GM23338 (cell line): Measurements from ENCODE around the gene FGGY. TPM values are rescaled to one million over a fixed set of nuclear protein-coding genes. Genes with fewer than 3 reads are reported as not detected.
"Not testable (repeated sequence)": the region's sequence is repeated elsewhere in the genome, so short reads cannot be mapped to it uniquely, and the experiment has no call there.

Source experiments
- ATAC-seq: fragments of 200-7000 bp; cut with Tn5 transposase; 3 replicates; pipeline ENCODE4 v1.9.1; 2020
- DNase-seq: peaks from one replicate; pipeline ENCODE4 v3.0.0-alpha.2; 2015; ENCODE audit warnings: low spot score
- H2AFZ ChIP-seq: fragments of 200-600 bp; sonication (generic); 2 replicates; pipeline ENCODE4 v1.8.0; 2016; ENCODE audit warnings: antibody characterized with exemption, mild to moderate bottlenecking, moderate library complexity
- H3F3A ChIP-seq: fragments of 200-600 bp; sonication (generic); replicated peaks from 2 replicates; pipeline ENCODE4 v1.8.0; 2017; ENCODE audit warnings: antibody characterized with exemption, mixed run types, low read depth
- H3K27ac ChIP-seq: fragments of 200-600 bp; sonication (generic); 2 replicates; pipeline ENCODE4 v1.6.1; 2016; ENCODE audit warnings: low read depth
- H3K27me3 ChIP-seq: fragments of 200-600 bp; sonication (generic); 2 replicates; pipeline ENCODE4 v1.8.0; 2016; ENCODE audit warnings: mild to moderate bottlenecking, mixed run types, moderate library complexity; ENCODE audit not compliant: insufficient read depth
- H3K36me3 ChIP-seq: fragments of 200-600 bp; sonication (generic); 2 replicates; pipeline ENCODE4 v1.8.0; 2016; ENCODE audit warnings: mild to moderate bottlenecking; ENCODE audit not compliant: insufficient read depth
- H3K4me1 ChIP-seq: fragments of 200-600 bp; sonication (generic); 2 replicates; pipeline ENCODE4 v1.8.0; 2016; ENCODE audit warnings: mild to moderate bottlenecking, moderate library complexity; ENCODE audit not compliant: insufficient read depth
- H3K4me2 ChIP-seq: fragments of 200-600 bp; sonication (generic); 2 replicates; pipeline ENCODE4 v1.7.1; 2017; ENCODE audit warnings: mixed run types
- H3K4me3 ChIP-seq: fragments of 200-600 bp; sonication (generic); 2 replicates; pipeline ENCODE4 v1.6.1; 2016; ENCODE audit warnings: mixed run types
- H3K79me2 ChIP-seq: fragments of 200-600 bp; sonication (generic); replicated peaks from 2 replicates; pipeline ENCODE4 v1.8.0; 2017; ENCODE audit warnings: mild to moderate bottlenecking; ENCODE audit not compliant: insufficient read depth
- H3K9me2 ChIP-seq: fragments of 200-600 bp; sonication (generic); 2 replicates; pipeline ENCODE4 v1.8.0; 2017; ENCODE audit not compliant: insufficient read depth
- H4K20me1 ChIP-seq: fragments of 200-600 bp; sonication (generic); replicated peaks from 2 replicates; pipeline ENCODE4 v1.8.0; 2017; ENCODE audit warnings: mild to moderate bottlenecking; ENCODE audit not compliant: insufficient read depth
- H3K27ac Mint-ChIP-seq: 2 replicates; pipeline ENCODE4 v1.8.0; 2020; ENCODE audit warnings: inconsistent platforms, mild to moderate bottlenecking, moderate library complexity, mixed read lengths
- H3K27me3 Mint-ChIP-seq: 3 replicates; pipeline ENCODE4 v1.8.0; 2022; ENCODE audit warnings: low read depth, mild to moderate bottlenecking, moderate library complexity, mixed read lengths, inconsistent platforms; ENCODE audit not compliant: insufficient read depth, poor library complexity
- H3K36me3 Mint-ChIP-seq: 3 replicates; pipeline ENCODE4 v1.8.0; 2021; ENCODE audit warnings: low read depth, mild to moderate bottlenecking, inconsistent platforms, moderate library complexity, mixed read lengths
- H3K4me1 Mint-ChIP-seq: 3 replicates; pipeline ENCODE4 v1.8.0; 2020; ENCODE audit warnings: mild to moderate bottlenecking, inconsistent platforms, mixed read lengths
- H3K4me3 Mint-ChIP-seq: 3 replicates; pipeline ENCODE4 v1.8.0; 2021; ENCODE audit warnings: moderate library complexity, mild to moderate bottlenecking, inconsistent platforms, mixed read lengths
- H3K9me3 Mint-ChIP-seq: 3 replicates; pipeline ENCODE4 v1.8.0; 2020; ENCODE audit warnings: moderate library complexity, mild to moderate bottlenecking, inconsistent platforms, mixed read lengths
- CREB1 ChIP-seq: fragments of 250-450 bp; sonication (Bioruptor Pico); IDR thresholded peaks from 2 replicates; pipeline ENCODE4 v1.5.0; 2020; ENCODE audit warnings: low read depth, mild to moderate bottlenecking, moderate library complexity
- ETS1 ChIP-seq: IDR thresholded peaks from 2 replicates; pipeline ENCODE4 v1.6.1; 2016; ENCODE audit warnings: antibody characterized with exemption
- EZH2 ChIP-seq: fragments of 200-600 bp; sonication (generic); IDR thresholded peaks from one replicate; pipeline ENCODE4 v1.8.0; 2017; ENCODE audit warnings: antibody characterized with exemption, mild to moderate bottlenecking, low read depth; ENCODE audit not compliant: unreplicated experiment
- EZH2phosphoT487 ChIP-seq: fragments of 200-600 bp; sonication (generic); IDR thresholded peaks from one replicate; pipeline ENCODE4 v1.8.1; 2018; ENCODE audit warnings: antibody characterized with exemption; ENCODE audit not compliant: unreplicated experiment
- JUNB ChIP-seq: IDR thresholded peaks from one replicate; pipeline ENCODE4 v1.6.1; 2016; ENCODE audit warnings: antibody characterized with exemption; ENCODE audit not compliant: unreplicated experiment
- NANOG ChIP-seq: IDR thresholded peaks from 2 replicates; pipeline ENCODE4 v1.6.1; 2016; ENCODE audit warnings: antibody characterized with exemption, borderline replicate concordance
- POLR2AphosphoS5 ChIP-seq: IDR thresholded peaks from 2 replicates; pipeline ENCODE4 v1.6.1; 2016; ENCODE audit warnings: antibody characterized with exemption, low read depth
- ZNF331 ChIP-seq: fragments of 250-450 bp; sonication (Bioruptor Pico); IDR thresholded peaks from 2 replicates; pipeline ENCODE4 v1.5.0; 2020; ENCODE audit warnings: low read depth, mild to moderate bottlenecking, moderate library complexity
- ZNF462 ChIP-seq: fragments of 250-450 bp; sonication (Bioruptor Pico); IDR thresholded peaks from 2 replicates; pipeline ENCODE4 v1.5.0; 2020; ENCODE audit warnings: mild to moderate bottlenecking, moderate library complexity
- polyA plus RNA-seq: library from polyadenylated mRNA; unstranded; fragments of >200 nt; fragmentation: Nextera tagmentation; extraction: Ambion mirVana; gene quantifications from 2 replicates; pipeline ENCODE4 v1.2.1, GENCODE V29; 2016
- total RNA-seq: library from RNA; depleted of rRNA; stranded (reverse); fragments of >200 nt; shearing (Covaris generic); gene quantifications from 2 replicates; pipeline ENCODE4 v1.2.3, GENCODE V29; 2014

FGGY gene
- total and polyA plus RNA-seq, 2 experiments from 2014 or later: 10.9 to 21.4 TPM

DNA sequence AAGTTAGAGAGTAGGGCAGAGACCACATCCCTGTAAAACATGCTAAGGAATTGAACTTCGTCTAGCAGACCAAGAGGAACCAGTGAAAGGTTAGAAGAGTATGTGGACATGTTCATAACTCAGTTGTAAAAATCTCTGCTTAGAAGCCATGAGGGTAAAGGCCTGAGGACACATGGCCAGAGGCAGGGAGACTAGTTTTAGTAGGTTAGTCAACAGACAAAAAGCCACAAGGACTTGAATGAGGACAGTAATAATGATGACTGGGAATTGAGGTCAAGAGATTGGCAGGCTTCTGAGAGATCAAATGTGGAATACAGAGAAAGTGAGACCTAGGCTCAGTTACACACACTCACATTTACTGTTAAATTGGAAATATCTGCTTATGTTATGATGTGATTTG lies 312.4 kb downstream of the FGGY start (continued):
- TF ChIP-seq JUNB: no peak
- TF ChIP-seq EZH2phosphoT487: no peak
- TF ChIP-seq CREB1: no peak

- not testable (repeated sequence) for H2AFZ ChIP-seq, ATAC-seq, H3K27me3 ChIP-seq, DNase-seq, H3K4me3 ChIP-seq, H3K36me3 ChIP-seq, H3K4me1 Mint-ChIP-seq, H3F3A ChIP-seq, H4K20me1 ChIP-seq, H3K27ac ChIP-seq, H3K4me2 ChIP-seq, H3K4me3 Mint-ChIP-seq, H3K4me1 ChIP-seq, H3K27ac Mint-ChIP-seq, H3K79me2 ChIP-seq, H3K9me2 ChIP-seq, H3K27me3 Mint-ChIP-seq
- peaks cover 40% of the 10 kb centered on the region for H3K9me3 Mint-ChIP-seq
- H3K36me3 Mint-ChIP-seq: peaks cover 42% of the 10 kb centered on the region
These were observed 313.6 kb downstream of the FGGY start for GRCh38 chr1:59610499-59610898.

GRCh38 chr1:59617434-59617833 lies 320.5 kb downstream of the FGGY start:
- no peak overlapping the region for H3K4me3 ChIP-seq
- H3K27me3 Mint-ChIP-seq: no peaks in the 10 kb centered on the region
- no peak for ATAC-seq
- H3K4me1 ChIP-seq: no peaks in the 10 kb centered on the region
- no peaks in the 10 kb centered on the region for H3K9me2 ChIP-seq
- no peaks in the 10 kb centered on the region for H3K36me3 ChIP-seq
- no peaks in the 10 kb centered on the region for H3K79me2 ChIP-seq
- no peak overlapping the region for H3K27ac ChIP-seq
- H3K4me1 Mint-ChIP-seq: no peaks in the 10 kb centered on the region
- no peak overlapping the region for H3K27ac Mint-ChIP-seq
- H3K4me2 ChIP-seq: no peak overlapping the region
- H3F3A ChIP-seq: no peaks in the 10 kb centered on the region
- H2AFZ ChIP-seq: no peak overlapping the region
- H3K4me3 Mint-ChIP-seq: no peak overlapping the region
- H3K9me3 Mint-ChIP-seq: 0 out of 3 replicates have a peak, but pooled peaks cover 6% of the 10 kb centered on the region
- no peak for DNase-seq
- no peaks in the 10 kb centered on the region; the same call in 2 of the 3 replicates for H3K36me3 Mint-ChIP-seq
- no peaks in the 10 kb centered on the region for H3K27me3 ChIP-seq
- no peak for TF ChIP-seq NANOG
- TF ChIP-seq JUNB: no peak
- no peak for TF ChIP-seq POLR2AphosphoS5
- no peaks in the 10 kb centered on the region for H4K20me1 ChIP-seq

DNA sequence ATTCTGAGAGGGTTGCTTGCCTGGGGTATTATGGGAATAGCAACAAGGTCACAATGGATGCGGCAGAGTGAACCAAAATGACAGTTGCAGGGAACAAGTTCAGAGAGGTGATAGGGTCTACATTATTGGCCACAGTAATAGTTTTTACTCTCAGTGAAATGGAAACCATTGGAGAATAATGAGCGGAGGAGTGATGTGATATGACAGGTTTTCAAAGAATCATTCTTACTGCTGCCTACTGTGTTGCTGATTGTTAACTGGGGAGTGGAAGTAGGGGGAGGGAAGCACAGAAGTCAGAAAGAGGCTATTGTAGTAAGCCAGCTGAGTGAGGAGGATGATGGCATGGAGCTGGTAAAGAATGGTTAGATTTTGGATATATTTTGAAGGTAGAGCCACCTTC lies 322.7 kb downstream of the FGGY start:
- Histone ChIP-seq H4K20me1 (no peaks in the 10 kb centered on the region), H3K27me3 (no peaks in the 10 kb centered on the region), H2AFZ (no peak overlapping the region), H3K27ac (no peak overlapping the region), H3K36me3 (no peaks in the 10 kb centered on the region), H3K4me2 (no peak overlapping the region), H3F3A (no peaks in the 10 kb centered on the region), H3K9me2 (0 out of 2 replicates have a peak, but pooled peaks cover 7% of the 10 kb centered on the region), H3K79me2 (no peaks in the 10 kb centered on the region), H3K4me1 (no peaks in the 10 kb centered on the region), H3K4me3 (no peak overlapping the region)
- Mint-ChIP-seq H3K4me3 (no peak overlapping the region), H3K36me3 (no peaks in the 10 kb centered on the region), H3K27me3 (no peaks in the 10 kb centered on the region), H3K9me3 (no peaks in the 10 kb centered on the region), H3K27ac (no peak overlapping the region), H3K4me1 (no peaks in the 10 kb centered on the region)
- DNase-seq (no peak), ATAC-seq (no peak)
- no peak for TF ChIP-seq ETS1
- no peak for TF ChIP-seq ZNF331 (CRISPR knock-in tag)
- no peak for TF ChIP-seq ZNF462
- TF ChIP-seq JUNB: no peak
- no peak for TF ChIP-seq EZH2
- TF ChIP-seq NANOG: no peak
